GM08714 (cell line): ENCODE measurements around the gene BEX4.
A peak's percentile ranks its signal among the peaks of the same experiment; 100 is the strongest.
"Not testable (repeated sequence)": the region's sequence is repeated elsewhere in the genome, so short reads cannot be mapped to it uniquely, and the experiment has no call there.

Experiments used
- H3K4me3 ChIP-seq: fragments of 200-500 bp; sonication (Bioruptor generic); 2 replicates; pipeline ENCODE4 v1.5.1; 2014; ENCODE audit warnings: mild to moderate bottlenecking, low read length, inconsistent platforms
- ZNF274 ChIP-seq: IDR thresholded peaks from 2 replicates; pipeline ENCODE4 v1.6.1; 2012; ENCODE audit warnings: mild to moderate bottlenecking, low read depth, low read length

Gene BEX4

DNA sequence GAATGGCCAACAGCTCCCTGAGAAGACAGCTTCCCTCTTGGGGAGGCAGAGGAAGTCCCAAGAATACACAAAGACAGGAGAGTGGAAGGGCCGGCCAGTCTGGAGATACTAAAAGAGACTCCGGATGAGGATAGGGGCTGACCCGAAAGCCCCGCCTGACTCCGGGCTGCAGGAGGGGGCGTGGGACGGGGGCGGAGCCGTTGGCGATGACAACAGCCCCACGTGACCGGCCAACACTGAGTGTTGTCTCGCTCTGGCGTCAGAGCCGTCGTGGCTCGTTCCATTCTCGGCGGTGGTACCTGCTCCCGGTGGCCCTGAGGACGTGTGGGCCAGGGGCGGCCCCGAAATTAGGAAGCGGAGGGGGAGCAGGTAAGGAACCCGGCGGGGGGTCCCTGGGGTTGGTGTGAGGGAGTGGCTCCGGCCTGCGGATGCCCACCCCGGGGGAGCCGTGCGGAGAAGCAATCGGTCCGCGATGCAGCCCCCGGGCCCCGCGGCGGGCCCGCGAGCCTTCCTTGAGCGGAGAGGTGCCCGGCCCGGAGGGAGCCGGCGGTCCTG is at the start of gene BEX4:
TSS of gene BEX4 (plus strand) at position 239 of the 555 bp plus-strand sequence. CDS start 1,046 bp downstream, outside the sequence.
- no peak for TF ChIP-seq ZNF274
- H3K4me3 ChIP-seq: peak within 1 kb of the TSS; percentile 66; the same call in 1 of the 2 replicates

- no peak overlapping the region for H3K4me3 ChIP-seq
- no peak for TF ChIP-seq ZNF274
Measured at GRCh38 chrX:103170216-103170615, 44.7 kb upstream of the BEX4 start.

DNA sequence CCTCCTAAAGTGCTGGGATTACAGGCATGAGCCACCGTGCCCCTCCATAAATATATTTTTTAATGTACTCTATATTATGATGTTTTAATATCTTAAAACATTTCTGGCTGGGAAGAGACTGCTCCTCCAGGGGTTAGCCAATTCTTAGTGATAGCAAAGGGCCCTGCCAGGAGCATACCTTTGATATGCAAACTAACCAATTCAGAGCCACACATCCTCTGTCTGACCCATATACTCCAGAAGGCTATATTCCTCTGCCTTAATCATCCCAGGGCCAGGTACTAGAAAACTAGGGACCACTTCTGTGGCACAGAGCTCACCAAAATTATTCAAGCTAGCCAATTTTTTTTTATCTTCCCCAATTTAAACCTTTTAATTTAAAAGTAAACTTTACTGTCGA is 43.6 kb upstream of the BEX4 start:
- no peak overlapping the region for H3K4me3 ChIP-seq
- no peak for TF ChIP-seq ZNF274

GRCh38 chrX:103175256-103175655 is 39.7 kb upstream of the BEX4 start:
- H3K4me3 ChIP-seq: not testable (repeated sequence)

DNA sequence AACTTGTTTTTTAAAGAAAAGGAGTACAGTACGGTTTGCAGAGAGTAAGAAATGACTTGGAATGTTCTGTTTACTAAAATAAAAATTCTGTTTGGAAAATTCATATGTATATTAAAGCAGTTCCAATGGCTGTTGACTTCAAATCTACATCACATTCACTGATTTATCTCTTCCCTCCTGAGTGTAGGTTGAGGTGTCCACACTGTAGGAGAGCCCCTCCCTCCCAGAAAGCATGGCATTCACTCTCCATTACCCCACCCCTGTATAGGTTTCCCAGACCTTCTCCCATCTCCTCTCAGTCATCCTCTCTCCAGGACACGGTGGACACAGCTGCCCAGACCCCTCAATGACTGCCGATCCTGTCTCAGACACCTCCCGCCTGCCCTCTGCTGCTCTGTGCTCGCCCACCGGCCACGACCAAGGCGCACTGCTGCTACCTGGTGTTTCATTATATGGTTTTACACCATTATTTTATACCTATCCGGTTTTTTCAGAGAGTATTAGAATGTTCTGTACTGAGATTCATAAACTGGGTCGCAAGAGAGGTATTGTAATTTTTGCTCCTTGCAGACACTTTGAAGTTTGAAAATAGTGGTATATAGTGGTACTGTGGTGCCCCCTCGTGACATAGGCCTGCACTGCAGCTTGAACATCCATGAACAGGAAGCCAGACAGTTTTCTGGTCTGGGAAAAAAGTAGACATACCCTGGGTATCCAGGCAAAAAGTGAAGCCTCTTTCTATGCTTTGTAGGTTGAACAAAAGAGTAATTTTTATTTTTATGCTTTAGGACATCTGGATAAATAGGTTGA is 38.8 kb upstream of the BEX4 start:
- no peak overlapping the region for H3K4me3 ChIP-seq
- TF ChIP-seq ZNF274: no peak

DNA sequence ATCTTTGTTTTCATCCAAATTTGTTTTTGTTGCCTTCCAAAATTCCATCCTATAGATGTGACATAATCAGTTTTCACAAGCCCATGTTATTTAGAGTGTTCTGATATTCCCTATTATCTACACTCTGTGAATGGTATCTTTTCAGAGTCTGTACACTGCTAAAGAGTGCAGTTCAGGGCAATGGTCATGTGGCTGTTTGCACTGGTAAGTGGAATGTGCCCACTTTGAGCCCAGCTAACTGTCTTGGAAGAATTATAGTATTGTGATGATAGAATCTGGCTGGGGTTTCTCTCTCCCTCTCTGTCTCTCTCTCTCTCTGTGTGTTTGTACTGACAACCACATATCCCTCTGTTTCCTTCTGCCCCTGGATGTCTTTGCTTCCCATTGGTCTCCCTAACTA is 37.4 kb upstream of the BEX4 start:
- H3K4me3 ChIP-seq: no peak overlapping the region
- TF ChIP-seq ZNF274: no peak

DNA sequence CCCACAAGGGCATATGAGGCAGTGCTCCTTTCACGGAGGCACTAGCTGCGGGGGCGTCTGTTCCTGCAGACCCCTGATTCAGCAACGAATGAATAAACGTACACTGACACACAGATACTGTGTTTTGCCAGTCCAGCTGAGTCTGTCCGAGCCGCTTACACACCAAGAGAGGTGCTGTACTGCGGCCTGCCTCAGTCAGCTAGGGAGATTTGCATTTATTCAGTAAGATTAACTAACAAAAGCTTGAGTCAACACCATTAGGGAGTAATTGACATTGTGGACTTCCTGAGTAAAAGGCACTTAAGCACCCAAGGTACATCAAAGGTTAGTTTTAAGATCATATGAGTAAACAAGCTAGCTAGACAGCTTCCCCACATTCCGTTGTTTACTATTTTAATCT is 31.0 kb upstream of the BEX4 start:
- TF ChIP-seq ZNF274: no peak
- H3K4me3 ChIP-seq: no peak overlapping the region

DNA sequence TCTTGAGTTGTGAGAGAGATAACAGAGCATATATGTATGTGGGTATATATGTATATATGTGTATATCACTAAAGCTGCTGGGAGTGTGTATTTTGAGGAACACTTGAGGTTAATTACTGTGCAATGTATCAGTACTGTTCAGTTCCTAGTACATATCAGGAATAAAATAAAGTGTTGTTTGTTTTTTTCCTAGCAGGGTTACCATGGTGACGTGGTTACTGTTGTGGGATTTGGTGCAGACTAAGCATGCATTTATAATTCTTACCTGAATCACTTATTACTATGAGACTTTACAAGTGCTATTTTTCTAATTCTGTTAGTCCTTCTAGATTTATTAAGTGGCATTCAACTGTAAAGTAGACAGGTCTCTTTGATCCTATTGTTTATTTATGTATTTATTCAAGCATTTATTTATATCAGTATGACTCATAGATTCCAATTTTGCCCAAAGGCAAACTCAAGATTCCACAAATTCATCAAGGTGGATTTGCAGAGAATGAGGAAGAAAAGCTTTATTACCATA is 26.9 kb upstream of the BEX4 start:
- no peak overlapping the region for H3K4me3 ChIP-seq
- no peak for TF ChIP-seq ZNF274

- no peak for TF ChIP-seq ZNF274
- H3K4me3 ChIP-seq: no peak overlapping the region
Measured at GRCh38 chrX:103197721-103198306, 17.1 kb upstream of the BEX4 start.

DNA sequence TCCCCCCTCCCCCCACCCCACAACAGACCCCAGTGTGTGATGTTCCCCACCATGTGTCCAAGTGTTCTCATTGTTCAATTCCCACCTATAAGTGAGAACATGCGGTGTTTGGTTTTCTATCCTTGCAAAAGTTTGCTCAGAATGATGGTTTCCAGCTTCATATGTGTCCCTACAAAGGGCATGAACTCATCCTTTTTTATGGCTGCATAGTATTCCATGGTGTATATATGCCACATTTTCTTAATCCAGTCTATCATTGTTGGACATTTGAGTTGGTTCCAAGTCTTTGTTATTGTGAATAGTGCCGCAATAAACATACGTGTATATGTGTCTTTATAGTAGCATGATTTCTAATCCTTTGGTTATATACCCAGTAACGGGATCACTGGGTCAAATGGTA is 16.2 kb upstream of the BEX4 start:
- not testable (repeated sequence) for H3K4me3 ChIP-seq

DNA sequence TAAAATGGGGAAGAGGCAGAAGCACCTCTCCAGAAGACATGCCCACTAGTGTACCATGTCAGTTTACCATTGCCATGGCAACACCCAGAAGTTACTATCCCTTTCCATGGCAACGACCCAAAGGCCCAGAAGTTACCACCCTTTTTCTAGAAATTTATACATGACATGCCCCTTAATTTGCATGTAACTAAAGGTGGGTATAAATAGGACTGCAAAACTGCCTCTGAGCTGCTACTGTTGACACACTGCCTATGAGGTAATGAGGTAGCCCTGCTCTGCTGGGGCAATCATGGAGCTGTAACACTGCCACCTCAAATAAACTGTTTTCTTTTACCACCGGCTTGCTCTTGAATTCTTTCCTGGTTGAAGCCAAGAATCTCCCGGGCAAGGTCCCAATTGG is 13.9 kb upstream of the BEX4 start:
- no peak overlapping the region for H3K4me3 ChIP-seq
- no peak for TF ChIP-seq ZNF274

DNA sequence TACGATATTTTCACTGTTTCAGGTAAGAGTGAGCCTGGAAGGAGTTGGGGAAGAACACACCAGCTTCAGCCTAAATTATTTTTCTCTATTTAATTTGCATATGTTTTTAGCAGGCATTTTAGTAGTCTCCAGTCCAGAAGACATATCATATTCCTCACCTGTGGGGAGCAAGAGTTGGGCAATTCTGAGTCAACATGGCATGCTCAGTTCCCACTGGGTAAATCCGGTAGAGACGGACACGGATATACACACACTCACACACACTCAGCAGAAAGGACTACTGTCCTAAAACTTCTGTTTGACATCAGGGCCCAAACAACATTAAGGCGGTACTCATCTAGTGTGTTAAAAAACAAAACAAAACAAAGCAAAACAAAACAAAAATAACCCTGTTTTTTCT is 4.9 kb upstream of the BEX4 start:
- no peak overlapping the region for H3K4me3 ChIP-seq
- no peak for TF ChIP-seq ZNF274

DNA sequence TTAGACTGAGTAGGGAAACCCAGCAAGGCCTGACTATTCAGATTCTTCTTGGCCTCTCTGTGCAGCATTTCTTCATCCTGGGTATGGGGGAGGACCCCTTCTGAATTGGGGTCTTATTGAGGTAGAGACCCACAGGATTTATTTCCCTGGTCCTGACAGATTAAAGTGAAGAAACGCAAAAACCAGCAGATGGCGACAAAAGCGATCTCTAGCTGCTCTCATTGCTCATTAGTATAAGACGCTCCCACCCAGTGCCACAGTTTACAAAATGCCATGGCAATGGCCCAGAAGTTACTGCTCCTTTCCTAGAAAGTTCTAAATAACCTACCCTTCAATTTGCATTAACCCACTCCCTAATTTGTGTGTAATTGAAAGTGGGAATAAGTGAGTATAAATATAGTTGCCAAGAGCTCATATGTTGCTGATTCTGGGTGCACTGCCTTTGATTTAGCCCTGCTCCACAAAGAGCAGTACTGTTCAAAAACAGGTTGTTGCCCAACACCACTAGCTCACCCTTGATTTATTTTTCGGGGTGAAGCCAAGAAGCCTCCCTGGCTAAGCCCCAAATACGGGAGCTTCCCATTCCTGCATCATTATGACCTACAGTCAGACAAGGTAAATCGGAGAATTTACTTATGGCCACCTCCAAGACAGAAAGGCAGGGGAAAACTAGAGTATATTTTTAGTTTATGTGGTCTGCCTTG is 3.7 kb upstream of the BEX4 start:
- no peak for TF ChIP-seq ZNF274
- no peak overlapping the region for H3K4me3 ChIP-seq

GRCh38 chrX:103212749-103213457 is 2.0 kb upstream of the BEX4 start:
- H3K4me3 ChIP-seq: no peak overlapping the region
- no peak for TF ChIP-seq ZNF274

DNA sequence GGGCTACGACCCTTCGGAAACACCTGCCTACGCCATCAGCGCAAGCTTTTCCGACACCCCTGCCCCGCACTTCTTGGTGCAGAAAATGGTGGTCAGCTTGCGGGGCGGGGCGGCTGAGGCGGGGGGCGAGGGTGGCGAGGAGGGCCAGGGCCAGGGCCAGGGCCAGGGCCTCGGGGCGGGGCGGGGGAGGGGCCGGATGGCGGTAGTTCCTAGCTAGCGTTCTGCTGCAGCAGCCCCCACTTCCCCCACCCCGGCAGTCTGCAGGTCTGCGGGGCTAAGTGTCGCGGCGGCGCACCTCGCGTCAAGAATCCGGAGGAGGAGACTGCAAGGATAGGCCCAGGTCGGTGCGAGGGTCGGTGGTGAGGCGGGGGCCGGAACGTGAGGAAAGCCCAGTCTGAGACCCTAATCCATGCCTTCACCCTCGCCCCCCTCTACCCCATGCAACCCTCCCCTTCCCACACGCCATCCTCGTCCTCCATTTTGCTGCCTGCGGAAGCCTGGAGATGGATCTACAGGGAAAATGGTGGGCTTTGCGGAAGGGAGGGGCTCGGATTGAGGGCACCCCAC is 600 bp downstream of the BEX4 start:
- TF ChIP-seq ZNF274: no peak
- H3K4me3 ChIP-seq: peak overlapping the region; percentile 66; the same call in 1 of the 2 replicates
